Activated CD8-positive, alpha-beta memory T cell treated with anti-CD3 and anti-CD28 coated beads for 4 hours (primary cell): ENCODE measurements around the gene DNM1.
"Not testable (repeated sequence)": the region's sequence is repeated elsewhere in the genome, so short reads cannot be mapped to it uniquely, and the experiment has no call there.

Experiments
- DNase-seq, 2 donors: peaks; one replicate each; pipeline ENCODE4 v3.0.0-alpha.2; 2020; ENCODE audit warnings: low read depth in 2 of 2

The DNM1 gene

DNA sequence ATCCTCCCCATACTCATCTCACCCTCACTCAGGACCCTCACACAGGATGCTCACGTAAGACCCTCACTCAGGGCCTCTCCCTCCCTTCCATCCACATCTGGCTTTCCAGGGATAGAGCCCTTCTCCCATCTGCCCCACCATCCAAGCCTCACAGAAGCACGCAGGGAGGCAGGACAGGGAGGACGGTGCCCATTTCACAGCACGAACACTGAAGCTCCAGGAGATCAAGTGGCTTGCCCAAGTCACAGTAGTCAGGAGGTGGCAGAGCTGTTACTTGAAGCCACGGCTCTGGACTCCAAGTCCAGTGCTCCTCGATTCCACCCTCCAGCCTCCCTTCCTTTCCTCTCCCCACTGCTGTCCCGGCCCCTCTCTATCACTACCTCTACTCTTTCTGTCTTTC is 21.7 kb downstream of the DNM1 start:
- no peak for DNase-seq

- DNase-seq = no peak
These were observed 22.7 kb downstream of the DNM1 start for GRCh38 chr9:128225770-128226411.

DNA sequence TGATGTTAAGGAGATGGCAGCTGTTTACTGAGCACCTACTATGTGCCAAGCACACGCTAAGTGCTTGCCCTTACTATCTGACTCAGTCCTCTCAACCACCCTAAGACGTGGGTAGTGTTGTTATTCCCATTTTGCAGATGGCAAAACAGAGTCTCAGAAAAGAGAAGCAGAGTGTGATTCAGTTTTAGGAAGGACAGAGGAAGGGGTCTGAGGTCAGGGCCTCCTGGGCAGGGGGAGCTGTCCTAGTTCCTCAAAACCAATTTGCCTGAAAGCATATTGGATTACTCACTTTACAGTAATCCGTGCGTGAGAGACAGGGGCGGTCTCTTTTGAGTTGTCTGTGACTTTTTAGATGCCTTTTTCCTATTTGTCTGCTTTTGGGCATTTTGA is 23.2 kb downstream of the DNM1 start:
- DNase-seq = no peak

- DNase-seq = not testable (repeated sequence)
These were observed 27.7 kb downstream of the DNM1 start for GRCh38 chr9:128230897-128231296.

- DNase-seq = no peak
These were observed 28.7 kb downstream of the DNM1 start for GRCh38 chr9:128231638-128232527.

DNA sequence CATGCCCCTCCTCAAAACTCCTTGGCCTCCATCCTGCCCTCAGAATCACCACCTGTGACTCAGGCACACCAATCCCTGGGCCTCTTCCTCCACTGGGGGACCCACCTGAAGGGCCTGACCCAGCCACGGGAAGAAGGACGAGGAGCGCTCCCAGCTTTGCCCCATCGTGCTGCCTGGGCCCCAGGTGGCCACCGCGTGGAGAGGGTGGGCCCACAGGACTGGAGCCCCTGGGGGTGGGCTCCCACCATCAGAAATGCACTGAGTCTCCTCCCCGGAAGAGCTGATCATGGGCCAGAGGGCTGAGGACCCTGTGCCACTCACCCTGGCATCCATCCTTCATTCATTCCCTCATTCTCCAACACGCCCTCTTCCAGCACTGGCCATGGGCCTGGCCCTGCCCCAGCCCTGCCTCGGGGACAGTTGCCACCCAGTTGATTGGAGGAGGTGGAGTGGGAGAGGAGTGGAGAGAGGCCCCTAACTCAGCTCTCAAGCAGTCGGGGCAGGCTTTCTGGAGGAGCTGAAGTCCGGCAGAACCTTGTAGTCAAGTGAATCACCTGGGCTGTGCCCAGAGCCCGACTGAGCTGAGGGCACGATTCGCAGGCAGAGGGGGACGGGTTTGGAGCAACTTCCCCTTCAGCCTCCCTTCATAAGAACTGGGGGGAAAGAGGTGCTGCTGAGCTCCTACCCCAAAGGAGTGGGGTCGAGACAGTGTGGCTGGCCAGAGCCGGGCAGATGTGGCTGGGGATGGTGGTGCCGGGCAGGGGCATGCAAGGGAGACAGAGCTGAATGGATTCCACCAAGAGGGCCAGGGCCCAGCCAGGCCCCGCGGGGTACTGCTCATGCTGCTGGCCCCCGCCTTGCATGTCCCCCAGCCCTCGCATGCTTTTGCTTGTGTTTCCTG is 29.6 kb downstream of the DNM1 start:
- no peak for DNase-seq

GRCh38 chr9:128233817-128234406 is 30.7 kb downstream of the DNM1 start:
- no peak for DNase-seq

DNA sequence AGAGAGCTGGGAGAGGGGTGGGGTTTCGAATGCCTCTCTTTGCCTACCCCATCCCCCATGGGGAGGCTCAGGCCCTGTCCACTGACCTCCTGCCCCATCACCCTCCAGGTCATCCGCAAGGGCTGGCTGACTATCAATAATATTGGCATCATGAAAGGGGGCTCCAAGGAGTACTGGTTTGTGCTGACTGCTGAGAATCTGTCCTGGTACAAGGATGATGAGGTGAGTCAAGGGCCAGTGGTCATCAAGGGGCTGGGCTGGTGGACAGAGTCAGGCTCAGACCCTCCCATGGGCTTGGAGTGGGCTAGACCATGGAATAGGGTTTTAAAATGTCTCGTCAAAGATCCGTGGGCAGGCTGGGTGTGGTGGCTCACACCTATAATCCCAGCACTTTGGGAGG is 38.9 kb downstream of the DNM1 start:
- no peak for DNase-seq

DNA sequence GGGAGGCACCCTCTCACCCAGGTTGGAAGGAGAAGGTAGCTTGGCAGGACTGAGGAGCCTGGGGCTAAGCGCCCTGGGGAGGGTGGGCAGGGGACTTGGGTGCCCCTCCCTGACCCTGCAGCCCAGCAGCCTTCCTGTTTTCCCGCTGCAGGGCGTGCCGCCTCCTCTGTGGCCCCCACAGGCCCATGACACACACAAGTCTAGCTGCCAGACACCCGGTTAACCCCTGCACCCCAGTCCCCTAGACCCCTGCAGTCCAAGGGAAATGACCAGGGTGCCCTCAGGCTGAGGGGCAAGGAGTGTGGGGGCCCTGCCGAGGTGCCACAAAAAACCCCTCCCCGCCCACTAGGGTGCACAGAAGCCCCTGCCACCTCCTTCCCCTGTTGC is 39.6 kb downstream of the DNM1 start:
- no peak for DNase-seq

DNA sequence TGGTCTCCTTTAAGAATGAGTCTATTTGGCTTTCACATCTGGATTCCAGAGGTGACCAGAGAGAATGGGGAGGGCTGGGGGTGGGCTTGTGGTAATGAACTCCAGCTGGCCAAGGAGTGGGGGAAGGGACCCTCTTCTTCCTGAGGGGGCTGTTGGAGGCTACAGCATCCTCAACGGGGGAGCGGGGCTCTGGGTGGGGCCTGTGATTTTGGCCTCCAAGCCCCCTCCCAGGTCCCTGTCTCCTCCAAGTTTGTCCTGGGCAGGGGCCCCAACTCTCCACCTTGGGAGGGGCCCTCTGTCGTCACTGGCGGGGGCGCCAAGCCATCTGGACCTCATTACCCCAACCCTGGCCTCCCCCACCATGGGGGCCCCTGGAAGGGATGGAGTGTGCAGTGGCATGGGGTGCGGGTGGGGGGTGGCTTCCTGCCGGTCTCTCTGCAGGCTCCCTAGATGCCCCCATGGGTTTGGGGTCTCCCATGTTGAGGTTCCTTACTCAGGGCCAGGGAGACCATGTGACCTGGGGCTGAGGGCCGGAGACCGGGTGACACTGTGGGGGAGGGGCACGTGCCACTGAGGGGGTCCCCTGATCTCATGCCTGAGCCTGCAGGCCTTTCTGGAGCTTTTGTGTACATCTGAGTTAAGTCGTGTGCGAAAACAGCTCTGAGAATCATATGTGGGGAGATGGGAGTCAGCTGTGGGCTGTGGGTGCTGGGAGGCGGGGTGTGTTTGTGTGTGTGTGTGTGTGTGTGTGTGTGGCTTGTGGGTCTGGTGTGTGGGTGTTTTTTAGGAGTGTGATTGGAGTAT is 40.2 kb downstream of the DNM1 start:
- no peak for DNase-seq

DNA sequence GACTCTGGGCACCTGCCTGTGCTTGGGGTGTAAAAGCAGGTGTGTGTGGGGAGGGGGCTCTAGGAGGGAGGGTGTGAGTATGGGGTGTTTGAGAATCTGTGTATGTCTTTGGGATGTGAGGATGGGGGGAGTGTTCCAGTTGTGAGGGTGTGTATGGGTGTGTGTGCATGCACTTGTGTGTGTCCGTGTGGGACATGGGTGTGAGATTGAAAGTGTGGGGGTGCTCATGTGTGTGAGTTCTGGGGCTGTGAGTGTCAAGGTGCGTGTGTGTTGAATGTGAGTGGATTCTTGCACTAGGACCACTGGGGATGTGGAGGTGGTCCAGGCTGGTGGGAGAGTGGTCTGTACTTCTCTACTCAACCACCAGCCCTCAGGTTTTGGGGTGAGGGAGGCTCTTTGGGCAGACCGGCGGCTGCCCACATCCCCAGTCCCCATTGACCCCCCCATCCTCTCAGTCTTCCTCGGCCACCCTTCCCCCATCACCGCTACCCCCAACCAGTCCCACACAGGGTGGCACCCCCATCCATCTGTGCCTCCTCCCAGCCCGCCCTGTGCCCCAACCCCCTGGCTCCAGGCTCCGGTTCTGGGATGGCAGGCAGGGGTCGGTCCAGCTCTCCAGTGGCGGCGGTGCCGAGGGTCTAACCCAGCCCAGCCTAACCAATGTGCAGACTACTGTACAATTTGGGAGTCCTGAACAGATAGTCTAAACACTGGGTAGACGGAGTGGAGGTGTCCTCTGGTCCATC is 41.1 kb downstream of the DNM1 start:
- DNase-seq = no peak

DNA sequence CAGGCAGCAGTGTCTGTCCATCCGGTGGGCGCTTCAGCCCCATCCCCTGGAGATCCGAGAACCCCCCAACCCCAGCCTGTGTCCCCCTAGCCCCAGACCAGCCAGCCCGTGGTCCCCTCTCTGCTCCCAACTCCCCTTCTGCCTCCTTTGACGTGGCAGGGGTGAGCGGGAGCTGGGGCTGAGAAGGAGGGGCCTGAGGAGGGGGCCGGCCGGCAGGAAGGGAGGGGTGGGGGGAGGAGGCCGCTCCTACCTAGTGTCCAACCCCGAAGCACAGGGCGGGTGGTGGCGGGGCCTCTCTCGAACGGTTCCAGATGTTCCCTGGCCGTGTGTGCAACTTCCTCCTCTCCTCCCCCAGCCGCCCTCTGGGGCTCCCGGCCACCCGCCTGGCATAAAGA is 41.7 kb downstream of the DNM1 start:
- DNase-seq = no peak

DNA sequence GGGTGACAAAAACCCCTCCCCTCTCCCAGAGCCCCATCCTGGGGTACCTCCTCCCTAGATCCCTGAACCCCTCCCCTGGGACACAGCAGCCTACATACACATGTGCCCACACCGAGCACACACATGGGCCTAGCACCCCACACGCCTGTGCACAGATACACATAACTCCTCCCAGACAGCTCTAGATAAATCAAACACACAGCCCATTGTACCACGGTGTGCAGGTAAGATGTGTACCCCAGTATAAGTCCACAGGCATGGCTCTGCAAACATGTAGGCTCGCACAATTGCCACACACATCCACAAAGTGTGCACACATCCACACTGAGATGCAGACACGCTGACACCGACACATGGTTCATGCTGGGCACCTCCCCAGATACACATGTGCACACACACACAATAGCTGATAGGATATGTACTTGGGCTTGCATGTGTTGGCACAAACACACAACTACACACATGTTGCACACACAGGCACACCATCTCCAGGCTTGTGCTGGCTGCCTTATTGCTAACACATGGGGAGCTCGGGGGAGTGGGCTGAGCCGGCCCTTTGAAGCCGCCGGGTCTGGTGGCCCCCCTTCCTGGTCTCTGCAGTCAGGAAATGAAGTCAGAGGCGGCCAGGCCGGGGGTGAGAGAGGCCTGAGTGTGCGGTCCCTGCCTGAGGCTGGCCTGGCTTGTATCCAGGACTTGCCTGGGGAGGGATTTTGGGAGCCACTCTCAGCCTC is 42.4 kb downstream of the DNM1 start:
- DNase-seq = no peak

- no peak for DNase-seq
These were observed 43.3 kb downstream of the DNM1 start for GRCh38 chr9:128246471-128246870.

- DNase-seq = no peak
These were observed 44.1 kb downstream of the DNM1 start for GRCh38 chr9:128247226-128247803.

- no peak for DNase-seq
These were observed 46.4 kb downstream of the DNM1 start for GRCh38 chr9:128249558-128249907.

DNA sequence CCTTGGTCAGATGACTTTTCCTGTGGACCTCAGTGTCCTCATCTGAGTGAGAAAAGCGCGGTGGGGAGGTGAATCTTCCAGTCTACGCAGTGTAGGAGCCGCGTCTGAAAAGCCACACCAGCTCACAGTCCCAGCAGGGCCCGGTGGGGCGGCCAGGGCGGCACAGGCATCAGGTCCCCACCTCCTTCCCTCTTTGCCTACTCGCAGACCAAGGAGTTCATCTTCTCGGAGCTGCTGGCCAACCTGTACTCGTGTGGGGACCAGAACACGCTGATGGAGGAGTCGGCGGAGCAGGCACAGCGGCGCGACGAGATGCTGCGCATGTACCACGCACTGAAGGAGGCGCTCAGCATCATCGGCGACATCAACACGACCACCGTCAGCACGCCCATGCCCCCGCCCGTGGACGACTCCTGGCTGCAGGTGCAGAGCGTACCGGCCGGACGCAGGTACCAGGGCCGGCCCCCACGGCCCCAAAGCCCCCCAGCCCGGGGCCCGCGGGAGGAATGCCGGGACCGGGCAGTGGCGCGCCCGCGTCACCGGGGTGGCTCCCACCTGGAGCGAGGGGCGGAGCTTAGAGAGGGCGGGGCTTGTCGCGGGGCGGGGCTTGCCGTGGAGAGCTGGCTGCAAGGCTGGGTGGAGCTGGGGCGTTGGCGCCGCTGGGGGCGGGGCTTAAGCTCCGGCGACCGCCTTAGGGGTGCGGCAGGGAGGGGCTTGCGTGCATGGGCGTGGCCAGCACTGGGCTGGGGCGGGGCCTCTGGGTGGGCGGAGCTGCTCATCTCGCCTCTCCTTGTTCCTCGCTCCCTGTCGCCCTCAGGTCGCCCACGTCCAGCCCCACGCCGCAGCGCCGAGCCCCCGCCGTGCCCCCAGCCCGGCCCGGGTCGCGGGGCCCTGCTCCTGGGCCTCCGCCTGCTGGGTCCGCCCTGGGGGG is 47.0 kb downstream of the DNM1 start:
- DNase-seq = peak; percentile 95 to 96
